ENCODE measurements around the gene LRMDA.

The LRMDA gene

GRCh38 chr10:75801661-75802060 is 370.2 kb downstream of the LRMDA start:
- TF ChIP-seq CTCF (IDR thresholded peaks at IDR 0.05; ENCODE audit: borderline replicate concordance, insufficient read depth, low read depth, low read length) = no peak
- H3K4me3 ChIP-seq (ENCODE audit: low read depth, low read length) = no peak overlapping the region

DNA sequence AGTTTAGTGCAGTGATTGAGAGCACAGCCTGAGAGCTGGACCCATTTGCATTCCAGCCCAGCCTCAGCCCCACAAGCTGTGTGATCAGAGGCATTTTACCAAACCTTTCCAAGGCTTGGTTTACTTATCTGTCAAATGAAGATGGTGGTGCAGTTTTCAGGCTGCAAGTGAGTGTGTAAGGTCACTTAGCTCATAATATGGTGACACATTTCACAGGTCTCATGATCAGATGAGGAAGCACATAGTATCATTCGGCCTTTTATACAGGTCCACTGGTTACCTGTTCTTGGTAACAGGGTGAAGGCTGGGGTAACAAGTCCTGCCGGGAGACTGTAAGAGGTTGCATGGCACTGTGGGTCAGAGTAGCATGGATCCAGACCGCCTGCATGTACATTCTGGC is 371.7 kb downstream of the LRMDA start:
- no peak for TF ChIP-seq CTCF (IDR thresholded peaks at IDR 0.05; ENCODE audit: borderline replicate concordance, insufficient read depth, low read depth, low read length)
- no peak overlapping the region for H3K4me3 ChIP-seq (ENCODE audit: low read depth, low read length)

DNA sequence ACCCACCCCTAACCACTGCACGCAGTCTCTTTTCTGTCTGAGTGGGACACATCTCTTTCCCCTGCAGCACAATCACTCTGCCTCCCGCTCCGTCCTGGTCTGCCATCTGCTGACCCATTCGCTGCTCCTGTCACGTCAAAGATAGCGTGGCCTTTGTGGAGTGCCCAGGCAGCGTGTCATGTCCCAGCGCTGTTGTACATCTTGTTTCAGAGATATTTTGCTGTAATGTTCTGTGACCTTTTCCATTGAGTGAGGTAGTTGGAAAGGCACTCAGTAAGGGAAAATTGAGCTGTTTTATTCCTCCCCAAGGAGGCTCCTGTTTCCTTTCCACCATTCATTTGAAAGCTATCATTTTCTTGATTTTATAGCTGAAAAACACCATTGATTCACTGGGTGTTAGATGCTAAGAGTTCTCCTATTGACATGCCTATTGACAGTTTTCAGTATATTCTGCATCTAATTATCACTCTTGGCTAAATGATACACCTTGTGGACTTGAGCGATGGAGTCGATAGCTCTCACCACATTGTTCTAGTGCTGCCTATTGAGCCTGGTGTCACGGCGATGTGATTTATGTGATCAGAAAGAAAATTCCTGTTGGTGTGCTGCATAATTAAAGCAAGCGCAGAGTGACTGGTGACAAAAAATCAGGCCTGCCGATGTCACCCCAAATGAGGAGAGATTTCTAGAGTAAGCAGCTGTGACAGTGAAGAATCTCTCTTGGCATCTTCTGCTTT is 372.6 kb downstream of the LRMDA start:
- no peak for TF ChIP-seq CTCF (IDR thresholded peaks at IDR 0.05; ENCODE audit: borderline replicate concordance, insufficient read depth, low read depth, low read length)
- H3K4me3 ChIP-seq (ENCODE audit: low read depth, low read length) = no peak overlapping the region

DNA sequence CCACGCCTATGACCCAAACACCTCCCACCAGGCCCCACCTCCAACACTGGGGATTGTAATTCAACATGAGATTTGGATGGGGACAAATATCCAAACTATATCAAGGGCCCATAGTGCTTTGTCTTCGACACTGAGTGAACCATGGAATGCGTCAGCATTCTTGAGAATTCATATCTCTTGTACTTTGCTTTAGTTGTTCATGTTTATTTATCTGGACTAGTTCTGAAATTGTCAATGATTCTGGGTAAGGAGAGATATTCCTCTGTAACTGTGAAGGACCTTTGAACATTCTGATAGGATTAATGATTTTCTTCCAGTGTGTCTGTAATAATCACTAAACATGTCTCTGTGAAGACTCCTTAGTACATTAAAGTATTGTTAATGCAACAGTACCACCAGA is 374.8 kb downstream of the LRMDA start:
- TF ChIP-seq CTCF (IDR thresholded peaks at IDR 0.05; ENCODE audit: borderline replicate concordance, insufficient read depth, low read depth, low read length) = no peak
- no peak overlapping the region for H3K4me3 ChIP-seq (ENCODE audit: low read depth, low read length)

DNA sequence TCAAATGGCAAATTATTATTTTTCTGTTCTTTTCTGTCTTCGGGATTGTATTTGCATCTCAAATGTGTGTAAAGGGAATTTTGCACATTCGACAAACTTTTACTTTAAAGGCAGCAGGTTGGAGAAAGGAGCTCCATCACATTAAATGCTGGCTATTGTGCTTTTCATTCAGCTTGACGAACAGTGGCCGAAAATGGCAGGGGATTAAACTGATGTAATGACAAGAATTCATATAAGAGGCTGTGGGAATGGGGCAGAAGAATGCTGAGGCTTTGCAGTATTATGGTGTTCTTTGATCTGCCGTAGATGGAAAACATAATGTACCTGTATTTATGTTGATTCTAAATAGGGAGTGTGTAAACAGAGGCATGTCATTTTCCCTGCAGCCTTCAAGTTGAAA is 376.0 kb downstream of the LRMDA start:
- no peak for TF ChIP-seq CTCF (IDR thresholded peaks at IDR 0.05; ENCODE audit: borderline replicate concordance, insufficient read depth, low read depth, low read length)
- H3K4me3 ChIP-seq (ENCODE audit: low read depth, low read length) = no peak overlapping the region

DNA sequence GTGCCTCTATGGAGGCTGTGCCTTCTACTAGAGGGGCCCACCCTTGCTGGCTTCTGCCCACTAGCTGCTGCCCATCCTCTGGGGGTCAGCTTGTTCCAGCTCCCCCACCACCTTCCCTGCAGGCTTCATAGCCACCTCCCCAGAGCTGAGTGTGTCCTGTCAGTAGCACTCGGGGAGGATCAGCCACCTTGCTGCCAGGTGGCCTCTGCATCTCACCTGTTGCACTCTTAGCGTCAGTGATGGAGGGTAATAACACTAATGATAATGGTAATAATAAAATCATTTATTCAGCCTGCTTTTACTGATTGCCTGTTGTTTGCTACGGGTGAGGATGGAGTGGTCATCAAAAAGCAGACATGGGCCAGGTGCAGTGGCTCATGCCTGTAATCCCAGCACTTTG is 377.6 kb downstream of the LRMDA start:
- no peak for TF ChIP-seq CTCF (IDR thresholded peaks at IDR 0.05; ENCODE audit: borderline replicate concordance, insufficient read depth, low read depth, low read length)

DNA sequence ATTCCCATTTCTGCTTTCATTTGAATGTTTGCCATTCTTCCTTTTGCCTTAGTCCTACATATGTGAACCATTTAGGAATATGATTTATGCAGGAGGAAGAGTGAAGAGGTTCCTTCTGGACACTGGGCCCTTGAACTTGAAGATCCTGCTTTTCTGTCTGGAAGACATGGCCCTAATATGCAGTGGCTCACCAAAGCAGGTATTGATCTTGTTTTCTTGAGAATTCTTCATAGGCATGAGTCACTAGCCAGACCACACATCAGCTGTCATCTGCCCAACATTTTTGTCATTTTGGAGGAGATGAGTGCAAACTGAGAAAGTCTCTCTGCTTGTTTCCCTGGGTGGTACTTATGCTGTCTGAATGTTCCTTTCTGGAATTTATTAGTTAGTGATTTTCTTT is 382.6 kb downstream of the LRMDA start:
- TF ChIP-seq CTCF (IDR thresholded peaks at IDR 0.05; ENCODE audit: borderline replicate concordance, insufficient read depth, low read depth, low read length) = no peak
- no peak overlapping the region for H3K4me3 ChIP-seq (ENCODE audit: low read depth, low read length)

More for the DNA sequence above, 377.6 kb downstream of the LRMDA start:
- H3K4me3 ChIP-seq (ENCODE audit: low read depth, low read length) = no peak overlapping the region
